Thoracic aorta (tissue), 2 donors: ENCODE data around the gene MAML3. TPM values are rescaled to one million over a fixed set of nuclear protein-coding genes. Genes with fewer than 3 reads are reported as not detected.

Source experiments
- ATAC-seq: fragments of 150-250 bp; one replicate; pipeline ENCODE4 v1.8.0; 2017; ENCODE audit warnings: low read depth; ENCODE audit not compliant: insufficient number of reproducible peaks, low FRiP score
- DNase-seq: peaks from one replicate; pipeline ENCODE4 v3.0.0-alpha.2; 2020; ENCODE audit warnings: low spot score
- H3K27ac ChIP-seq, 2 donors: fragments of 200-600 bp; sonication (generic); 1 replicate in 1 of 2; 2 replicates in 1 of 2; pipeline ENCODE4 v1.5.1; 2016; ENCODE audit warnings: mild to moderate bottlenecking in 2 of 2, moderate library complexity in 2 of 2
- H3K27me3 ChIP-seq: fragments of 200-600 bp; sonication (generic); replicated peaks from 2 replicates; pipeline ENCODE4 v1.6.0; 2016; ENCODE audit warnings: mild to moderate bottlenecking; ENCODE audit not compliant: insufficient read depth
- H3K36me3 ChIP-seq: fragments of 200-600 bp; sonication (generic); one replicate; pipeline ENCODE4 v1.5.1; 2016
- H3K4me1 ChIP-seq, 2 donors: fragments of 200-600 bp; sonication (generic); 1 replicate in 1 of 2; 2 replicates in 1 of 2; pipeline versions ENCODE4 v1.5.1 to v1.6.0; 2016; ENCODE audit warnings: low read depth in 2 of 2, mild to moderate bottlenecking in 1 of 2; ENCODE audit not compliant: control insufficient read depth in 1 of 2
- H3K4me3 ChIP-seq: fragments of 200-600 bp; sonication (generic); 2 replicates; pipeline ENCODE4 v1.5.1; 2016; ENCODE audit warnings: mild to moderate bottlenecking
- H3K9me3 ChIP-seq: fragments of 200-600 bp; sonication (generic); 2 replicates; pipeline ENCODE4 v1.5.1; 2016
- CTCF ChIP-seq: fragments of 200-600 bp; sonication (generic); IDR thresholded peaks from one replicate; pipeline ENCODE4 v1.5.1; 2019; ENCODE audit warnings: antibody characterized with exemption
- total RNA-seq, 2 donors: library from RNA; depleted of rRNA; stranded (reverse); fragments of >200 nt; gene quantifications; one replicate each; pipeline versions ENCODE4 v1.1.0 to v1.2.3, GENCODE V29; 2016

Gene MAML3
- total RNA-seq, 2 donors from 2014 or later, result 7.3 to 14.1 TPM

GRCh38 chr4:139857021-139857420 lies 297.0 kb downstream of the MAML3 start:
- Histone ChIP-seq H3K9me3 (no peaks in the 10 kb centered on the region), H3K27ac (no peak overlapping the region), H3K4me1 (no peaks in the 10 kb centered on the region), H3K36me3 (no peaks in the 10 kb centered on the region), H3K4me3 (no peak overlapping the region), H3K27me3 (no peaks in the 10 kb centered on the region)
- DNase-seq, result no peak
- no peak for ATAC-seq
- TF ChIP-seq CTCF, result no peak

- H3K27ac ChIP-seq, result no peak overlapping the region
- H3K4me3 ChIP-seq, result no peak overlapping the region
- DNase-seq, result no peak
- no peaks in the 10 kb centered on the region for H3K36me3 ChIP-seq
- H3K4me1 ChIP-seq, result no peaks in the 10 kb centered on the region
- ATAC-seq, result no peak
- no peaks in the 10 kb centered on the region for H3K27me3 ChIP-seq
- H3K9me3 ChIP-seq, result no peaks in the 10 kb centered on the region
- TF ChIP-seq CTCF, result no peak
Measured at GRCh38 chr4:139854668-139855403, 299.1 kb downstream of the MAML3 start.

GRCh38 chr4:139853309-139853708 lies 300.7 kb downstream of the MAML3 start:
- Histone ChIP-seq H3K36me3 (no peaks in the 10 kb centered on the region), H3K4me3 (no peak overlapping the region), H3K27ac (no peak overlapping the region), H3K9me3 (no peaks in the 10 kb centered on the region), H3K27me3 (no peaks in the 10 kb centered on the region), H3K4me1 (no peaks in the 10 kb centered on the region)
- DNase-seq (no peak), ATAC-seq (no peak)
- TF ChIP-seq CTCF, result no peak

GRCh38 chr4:139852612-139853269 lies 301.2 kb downstream of the MAML3 start:
- H3K27me3 ChIP-seq, result no peaks in the 10 kb centered on the region
- no peak for ATAC-seq
- TF ChIP-seq CTCF, result no peak
- no peak for DNase-seq
- H3K27ac ChIP-seq, result no peak overlapping the region
- H3K4me3 ChIP-seq, result no peak overlapping the region
- no peaks in the 10 kb centered on the region for H3K36me3 ChIP-seq
- H3K4me1 ChIP-seq, result no peaks in the 10 kb centered on the region
- no peaks in the 10 kb centered on the region for H3K9me3 ChIP-seq

GRCh38 chr4:139851639-139852038 lies 302.3 kb downstream of the MAML3 start:
- TF ChIP-seq CTCF, result no peak
- ATAC-seq, result no peak
- no peak overlapping the region for H3K4me3 ChIP-seq
- no peak for DNase-seq
- H3K27me3 ChIP-seq, result no peaks in the 10 kb centered on the region
- no peaks in the 10 kb centered on the region for H3K9me3 ChIP-seq
- H3K36me3 ChIP-seq, result no peaks in the 10 kb centered on the region
- no peaks in the 10 kb centered on the region for H3K4me1 ChIP-seq
- H3K27ac ChIP-seq, result no peak overlapping the region
